HG02938 (cell line): ENCODE measurements around the gene SLC6A12.
"Not testable (repeated sequence)": the region's sequence is repeated elsewhere in the genome, so short reads cannot be mapped to it uniquely, and the experiment has no call there.

Experiments
- ATAC-seq: cut with Tn5 transposase; IDR thresholded peaks from one replicate; pipeline ENCODE4 v1.9.1; 2021; ENCODE audit warnings: mild to moderate bottlenecking, moderate library complexity; ENCODE audit not compliant: unreplicated experiment

The SLC6A12 gene

GRCh38 chr12:218728-219590 lies 5.0 kb upstream of the SLC6A12 start:
- no peak for ATAC-seq

- ATAC-seq = no peak
Measured at GRCh38 chr12:218221-218620, 4.3 kb upstream of the SLC6A12 start.

DNA sequence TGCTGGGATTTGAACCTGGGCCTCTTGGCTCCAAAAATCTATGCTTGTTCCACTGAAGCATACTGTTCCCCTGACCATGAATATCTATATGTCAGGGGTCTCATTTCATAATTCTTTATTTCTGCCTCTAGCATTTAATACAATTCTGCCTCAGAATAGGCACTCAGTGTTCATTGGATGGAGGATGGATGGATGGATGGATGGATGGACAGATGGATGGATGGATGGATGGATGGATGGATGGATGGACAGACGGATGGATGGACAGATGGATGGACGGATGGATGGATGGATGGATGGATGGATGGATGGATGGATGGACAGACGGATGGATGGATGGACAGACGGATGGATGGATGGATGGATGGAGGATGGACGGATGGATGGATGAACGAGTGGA lies 3.1 kb upstream of the SLC6A12 start:
- not testable (repeated sequence) for ATAC-seq

DNA sequence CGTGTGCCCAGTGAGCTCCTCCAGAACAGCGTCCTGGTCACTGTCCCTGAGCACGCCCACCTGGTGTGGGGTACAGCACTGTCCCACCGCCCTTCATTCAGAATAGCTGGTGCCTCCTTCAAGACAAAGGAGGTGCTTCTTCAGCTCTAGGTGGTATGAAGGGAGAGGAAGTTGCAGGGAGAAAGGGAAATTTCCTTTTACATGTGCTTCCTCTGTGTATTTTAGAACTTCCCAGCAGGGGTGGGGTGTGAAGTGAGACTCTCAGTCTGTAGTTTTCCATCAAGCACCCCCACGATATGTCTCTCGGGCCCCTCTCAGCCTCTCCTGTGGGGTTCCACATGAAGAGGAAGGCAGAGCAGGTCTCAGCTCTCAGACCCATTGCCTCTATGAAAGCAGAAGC lies 1.2 kb upstream of the SLC6A12 start:
- ATAC-seq = no peak

DNA sequence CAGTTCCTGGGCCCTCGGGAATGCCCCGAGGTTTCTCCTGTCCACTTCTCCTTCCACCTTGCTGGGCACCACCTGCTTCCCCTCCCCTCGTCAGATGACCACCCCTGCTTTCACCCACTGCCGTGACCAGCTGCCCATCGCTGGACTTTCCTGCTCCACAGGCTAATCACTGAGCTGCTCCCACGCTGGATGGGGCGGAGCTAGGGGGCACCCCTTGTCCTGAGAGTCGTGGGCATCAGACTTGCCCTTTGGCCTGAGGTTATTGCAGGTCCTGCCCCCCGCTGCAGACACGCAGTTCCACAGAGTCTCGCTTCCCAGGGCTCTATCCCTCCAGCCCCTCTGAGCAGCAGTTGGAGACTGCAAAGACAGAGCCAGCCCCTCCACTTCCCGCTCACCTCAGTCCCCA lies 427 bp downstream of the SLC6A12 start:
- ATAC-seq = no peak

DNA sequence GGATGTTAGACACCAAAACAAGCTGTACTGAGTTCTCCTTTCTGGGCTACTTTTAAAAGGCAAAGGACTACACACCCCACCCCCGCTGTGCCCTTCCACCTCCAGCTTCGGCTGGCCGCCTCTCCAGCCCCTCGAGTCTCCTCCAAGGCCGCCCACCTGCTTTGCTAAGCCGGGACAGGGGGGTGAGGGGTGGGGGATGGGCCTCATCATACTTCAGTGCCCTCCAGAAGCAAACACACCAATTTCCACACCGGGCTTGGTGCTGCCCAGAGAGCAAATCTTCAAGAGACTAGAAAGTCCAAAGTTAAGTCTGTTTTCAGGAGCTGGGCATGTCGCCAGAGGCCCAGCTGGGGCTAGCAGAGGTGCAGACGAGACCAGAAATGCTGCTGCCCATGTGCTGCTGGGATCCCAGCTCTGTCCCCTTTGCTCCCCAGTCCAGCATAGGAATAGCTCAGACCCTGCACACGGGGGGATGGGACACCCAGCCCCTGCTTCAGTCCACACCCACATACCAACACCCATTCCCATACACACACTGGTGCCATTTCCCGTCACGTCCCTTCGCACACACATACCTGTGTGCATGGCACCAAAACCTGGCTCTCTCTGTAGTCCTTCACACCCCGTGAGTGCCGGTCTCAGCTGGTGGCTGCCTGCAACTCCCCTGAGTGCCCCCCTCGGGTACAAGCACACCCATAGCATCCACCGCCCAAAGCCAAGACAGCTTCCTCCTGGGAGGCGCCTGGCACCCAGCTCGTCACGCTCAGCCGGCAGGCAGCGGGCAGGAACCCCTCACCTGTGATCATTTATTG lies 1.0 kb downstream of the SLC6A12 start:
- no peak for ATAC-seq

DNA sequence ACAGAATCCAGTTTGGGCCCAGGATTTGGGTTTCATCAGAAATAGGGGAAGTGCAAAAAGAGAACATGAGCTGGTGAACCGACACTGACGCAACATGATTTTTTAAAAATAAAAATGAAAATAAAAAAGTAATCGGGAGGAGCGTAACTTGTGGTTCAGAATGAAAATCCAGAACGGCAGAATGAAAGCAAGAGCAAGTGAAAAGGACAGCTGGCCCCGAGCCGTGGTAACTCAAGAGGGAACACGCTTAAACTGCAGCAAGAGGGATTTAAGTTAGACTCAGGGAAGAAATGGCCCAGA lies 1.6 kb downstream of the SLC6A12 start:
- ATAC-seq = no peak

GRCh38 chr12:211639-212414 lies 2.1 kb downstream of the SLC6A12 start:
- ATAC-seq = no peak

GRCh38 chr12:211142-211465 lies 2.9 kb downstream of the SLC6A12 start:
- ATAC-seq = no peak

- no peak for ATAC-seq
Measured at GRCh38 chr12:210277-211141, 3.4 kb downstream of the SLC6A12 start.

DNA sequence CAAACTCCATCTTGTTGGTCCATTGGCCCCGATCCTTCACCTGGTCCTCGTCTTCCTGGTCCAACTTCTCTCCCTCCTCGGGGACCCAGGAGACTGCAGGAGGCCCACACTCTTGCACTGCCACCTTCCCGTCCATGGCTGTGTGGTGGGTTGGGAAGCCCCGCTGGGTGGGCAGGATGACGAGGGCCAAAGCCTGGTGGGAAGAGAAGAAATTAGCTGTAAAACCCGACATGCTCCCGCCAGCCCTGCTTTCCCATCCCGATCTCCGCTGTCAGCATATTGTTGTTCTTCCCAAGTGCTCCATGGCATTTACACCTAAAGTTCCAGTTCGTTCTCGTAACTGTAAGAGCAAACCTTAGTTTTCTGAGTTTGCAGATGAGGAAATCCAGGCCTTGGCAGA lies 4.1 kb downstream of the SLC6A12 start:
- ATAC-seq = no peak

DNA sequence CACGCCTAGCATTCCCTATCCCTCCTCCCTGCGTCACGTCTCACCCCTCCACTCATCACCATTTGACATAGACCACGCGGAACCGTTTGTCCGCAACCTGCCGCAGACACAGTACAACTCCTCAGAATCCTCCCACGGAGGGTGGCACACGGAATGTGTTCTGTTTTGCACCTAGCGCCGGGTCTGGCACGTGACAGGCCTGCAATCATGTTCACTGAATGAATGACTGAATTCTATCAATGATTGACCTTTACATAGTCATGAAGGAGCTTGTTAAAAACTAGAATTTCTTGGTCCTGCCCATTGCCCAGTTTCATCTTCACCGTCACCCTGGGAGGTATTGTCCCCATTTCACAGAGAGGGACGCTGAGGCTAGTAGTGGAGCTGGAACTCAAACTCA lies 4.7 kb downstream of the SLC6A12 start:
- no peak for ATAC-seq

DNA sequence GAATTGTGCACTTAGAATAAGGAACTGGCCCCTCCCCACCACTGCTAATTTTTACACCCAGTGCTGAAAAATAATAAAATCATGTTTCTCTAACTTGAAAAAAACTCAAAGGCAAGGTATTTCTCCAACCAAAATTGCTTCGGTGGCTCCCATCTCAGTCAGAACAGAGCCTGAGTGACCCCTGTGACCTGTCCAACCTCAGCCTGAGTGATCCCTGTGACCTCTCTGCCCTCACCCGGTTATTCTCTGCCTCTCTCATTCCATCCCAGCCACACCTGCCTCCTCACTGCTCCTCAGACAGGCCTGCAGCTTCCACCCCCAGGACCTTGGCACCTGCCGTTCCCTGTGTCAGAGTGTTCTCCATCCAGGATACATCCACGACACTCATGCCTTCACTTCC lies 5.1 kb downstream of the SLC6A12 start:
- no peak for ATAC-seq

GRCh38 chr12:207804-208203 lies 6.2 kb downstream of the SLC6A12 start:
- ATAC-seq = no peak

DNA sequence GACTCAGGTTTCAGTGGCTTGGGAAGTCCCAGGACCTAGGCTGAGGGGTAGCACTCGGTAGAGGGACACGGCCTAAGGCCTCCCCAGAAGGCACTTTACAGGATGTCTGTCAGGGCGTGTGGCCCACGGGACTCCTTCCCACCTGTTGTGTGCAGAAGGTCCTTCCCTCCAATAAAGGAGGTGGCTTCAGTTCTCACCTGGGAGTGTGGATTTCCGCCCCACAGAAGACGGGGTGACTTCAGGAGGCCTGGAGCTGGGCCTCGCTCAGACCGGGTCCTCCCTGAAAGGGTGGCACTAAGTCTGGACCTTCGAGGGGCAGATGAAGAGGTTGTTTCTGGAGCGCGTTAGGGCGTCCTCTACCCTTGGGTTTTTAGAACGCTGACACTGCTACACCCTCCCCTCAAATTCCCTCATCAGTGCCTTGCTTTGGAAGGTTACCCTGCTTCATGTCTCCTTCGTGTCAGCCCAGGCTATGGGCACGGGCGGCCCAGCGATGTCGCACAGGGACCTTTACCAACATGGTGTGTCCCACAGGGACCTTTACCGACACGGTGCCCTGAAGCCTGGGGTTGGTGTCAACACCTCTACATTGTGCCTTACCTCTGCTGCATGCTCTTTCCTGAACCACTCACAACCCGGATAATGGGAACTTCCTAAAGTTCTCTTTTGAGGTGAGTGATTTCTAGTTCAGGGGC lies 7.1 kb downstream of the SLC6A12 start:
- ATAC-seq = no peak

- ATAC-seq = no peak
Measured at GRCh38 chr12:205026-205425, 8.9 kb downstream of the SLC6A12 start.

GRCh38 chr12:204261-204678 lies 9.7 kb downstream of the SLC6A12 start:
- no peak for ATAC-seq

DNA sequence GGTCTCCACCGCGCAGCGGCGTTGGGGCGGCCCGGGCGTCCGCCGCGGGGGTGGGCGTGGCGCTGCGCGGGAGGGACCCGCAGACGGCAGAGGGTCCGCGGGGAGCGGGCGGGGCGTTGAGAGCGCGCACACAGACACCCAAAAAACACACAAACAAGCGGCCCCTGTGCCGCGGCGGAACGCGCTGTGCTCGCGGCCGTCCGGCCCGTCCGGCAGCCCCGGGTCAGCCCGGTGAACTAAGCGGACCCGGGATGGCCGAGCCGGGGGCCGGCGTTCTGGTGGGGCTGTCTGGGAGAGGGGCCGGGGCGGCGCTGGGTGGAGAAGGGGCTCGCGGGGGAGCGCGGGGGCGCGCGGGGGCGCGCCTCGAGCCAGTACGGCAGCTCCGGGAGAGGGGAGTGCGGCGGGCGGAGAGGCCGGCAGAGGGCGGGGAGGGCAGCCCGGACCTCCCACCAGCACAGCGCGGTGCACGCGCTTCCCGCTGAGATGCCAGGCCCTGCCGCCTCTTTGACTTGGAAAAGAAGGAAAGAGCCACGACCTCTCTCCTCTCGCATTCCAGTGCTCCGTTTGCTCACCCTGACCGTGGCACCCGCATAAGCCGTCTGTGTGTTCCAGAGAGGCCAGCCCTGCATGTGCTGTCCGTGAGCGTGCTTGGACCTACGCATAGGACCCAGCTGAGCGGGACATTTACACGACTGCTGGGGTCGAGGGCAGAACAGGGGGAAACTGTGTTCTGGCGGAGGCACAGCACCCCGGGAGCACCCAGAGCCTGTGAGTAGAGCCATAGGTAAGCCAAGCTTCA lies 10.3 kb downstream of the SLC6A12 start:
- ATAC-seq = no peak

- ATAC-seq = no peak
Measured at GRCh38 chr12:203074-203461, 10.9 kb downstream of the SLC6A12 start.
